CD14-positive monocyte (primary cell): ENCODE results near the gene CREB5. TPM values are rescaled to one million over a fixed set of nuclear protein-coding genes. Genes with fewer than 3 reads are reported as not detected.

Experiments used
- DNase-seq, 3 donors: peaks; one replicate each; pipeline ENCODE4 v3.0.0-alpha.2; 2011 to 2022
- H2AFZ ChIP-seq: 2 replicates; pipeline ENCODE4 v1.6.0; 2012; ENCODE audit warnings: mild to moderate bottlenecking, low read depth, low read length, inconsistent platforms; ENCODE audit not compliant: insufficient read depth, poor library complexity, severe bottlenecking
- H3K27ac ChIP-seq, 2 donors: 1 replicate in 1 of 2; 2 replicates in 1 of 2; pipeline ENCODE4 v1.5.1; 2012 to 2013; ENCODE audit warnings: low read length in 2 of 2, control low read depth in 1 of 2, inconsistent platforms in 1 of 2, low read depth in 1 of 2, mild to moderate bottlenecking in 1 of 2
- H3K27me3 ChIP-seq, 2 donors: one replicate each; pipeline versions ENCODE4 v1.6.0 to v1.6.1; 2011 to 2013; ENCODE audit warnings: low read length in 2 of 2; ENCODE audit not compliant: control insufficient read depth in 2 of 2, insufficient read depth in 2 of 2
- H3K36me3 ChIP-seq, 2 donors: replicated peaks in 1 of 2; 1 replicate in 1 of 2; 2 replicates in 1 of 2; pipeline versions ENCODE4 v1.5.1 to v1.6.1; 2012 to 2013; ENCODE audit warnings: low read length in 2 of 2, control low read depth in 1 of 2, inconsistent platforms in 1 of 2, mild to moderate bottlenecking in 1 of 2; ENCODE audit not compliant: insufficient read depth in 2 of 2, control insufficient read depth in 1 of 2
- H3K4me1 ChIP-seq, 2 donors: 1 replicate in 1 of 2; 2 replicates in 1 of 2; pipeline versions ENCODE4 v1.5.1 to v1.6.1; 2012 to 2013; ENCODE audit warnings: low read length in 2 of 2, control low read depth in 1 of 2, inconsistent platforms in 1 of 2, mild to moderate bottlenecking in 1 of 2, moderate library complexity in 1 of 2; ENCODE audit not compliant: insufficient read depth in 2 of 2, control insufficient read depth in 1 of 2
- H3K4me2 ChIP-seq: replicated peaks from 2 replicates; pipeline ENCODE3; 2012; ENCODE audit warnings: low read length, moderate library complexity, mild to moderate bottlenecking; ENCODE audit not compliant: poor library complexity, severe bottlenecking; ENCODE audit errors: extremely low read depth
- H3K4me3 ChIP-seq, 3 experiments: fragments of 200-600 bp in 1 of 3; sonication (generic) in 1 of 3; replicated peaks in 1 of 3; 1 replicate in 2 of 3; 2 replicates in 1 of 3; pipeline ENCODE4 v1.5.1; 2011 to 2013; ENCODE audit warnings: low read length in 3 of 3, mild to moderate bottlenecking in 3 of 3, control low read depth in 2 of 3, low read depth in 2 of 3, inconsistent platforms in 1 of 3, moderate library complexity in 1 of 3
- H3K79me2 ChIP-seq: 2 replicates; pipeline ENCODE4 v1.6.0; 2012; ENCODE audit warnings: mild to moderate bottlenecking, control low read depth, inconsistent platforms, low read length, moderate library complexity; ENCODE audit not compliant: insufficient read depth
- H3K9ac ChIP-seq: 2 replicates; pipeline ENCODE4 v1.6.0; 2017; ENCODE audit warnings: low read length, mild to moderate bottlenecking; ENCODE audit not compliant: insufficient read depth, poor library complexity, severe bottlenecking
- H3K9me3 ChIP-seq, 2 donors: replicated peaks in 1 of 2; 1 replicate in 1 of 2; 2 replicates in 1 of 2; pipeline versions ENCODE4 v1.5.1 to v1.6.1; 2012 to 2013; ENCODE audit warnings: low read length in 2 of 2, control low read depth in 1 of 2; ENCODE audit not compliant: control insufficient read depth in 1 of 2, insufficient read depth in 1 of 2
- H4K20me1 ChIP-seq: 2 replicates; pipeline ENCODE4 v1.6.0; 2012; ENCODE audit warnings: mild to moderate bottlenecking, low read length, control low read depth, moderate library complexity; ENCODE audit not compliant: insufficient read depth
- H3K27ac Mint-ChIP-seq, 7 donors: one replicate each; pipeline ENCODE4 v1.8.0; 2020; ENCODE audit warnings: mild to moderate bottlenecking in 7 of 7, mixed read lengths in 7 of 7, moderate library complexity in 6 of 7, inconsistent platforms in 2 of 7
- H3K27me3 Mint-ChIP-seq, 3 donors: one replicate each; pipeline ENCODE4 v1.8.0; 2021 to 2022; ENCODE audit warnings: low read depth in 3 of 3, mild to moderate bottlenecking in 3 of 3, mixed read lengths in 3 of 3, moderate library complexity in 3 of 3, inconsistent platforms in 1 of 3
- H3K36me3 Mint-ChIP-seq, 2 donors: one replicate each; pipeline ENCODE4 v1.8.0; 2020; ENCODE audit warnings: mixed read lengths in 2 of 2, inconsistent platforms in 1 of 2, mild to moderate bottlenecking in 1 of 2
- H3K4me1 Mint-ChIP-seq: one replicate; pipeline ENCODE4 v1.8.0; 2020; ENCODE audit warnings: mild to moderate bottlenecking, mixed read lengths
- H3K4me3 Mint-ChIP-seq, 2 donors: one replicate each; pipeline ENCODE4 v1.8.0; 2020; ENCODE audit warnings: mild to moderate bottlenecking in 2 of 2, mixed read lengths in 2 of 2, moderate library complexity in 1 of 2
- H3K9me3 Mint-ChIP-seq, 7 donors: one replicate each; pipeline ENCODE4 v1.8.0; 2020 to 2022; ENCODE audit warnings: mixed read lengths in 7 of 7, mild to moderate bottlenecking in 6 of 7, moderate library complexity in 6 of 7, inconsistent platforms in 2 of 7
- CTCF ChIP-seq: fragments of 200-600 bp; IDR thresholded peaks from one replicate; pipeline ENCODE4 v1.8.0; 2022; ENCODE audit warnings: antibody characterized with exemption, mild to moderate bottlenecking
- WGBS: methylation state at CpG from one replicate; pipeline ENCODE4 v1.1.5; 2013; ENCODE audit warnings: missing lambda C conversion rate; ENCODE audit not compliant: insufficient coverage; 5-methylcytosine and 5-hydroxymethylcytosine counted together
- intact Hi-C, 2 donors: fragments of 100-400 bp; cut with micrococcal nuclease; formaldehyde crosslinking; loops; one replicate each; pipeline versions ENCODE4 v1.15.0 to v1.15.1; 2023
- polyA plus RNA-seq, 3 donors: library from polyadenylated mRNA; depleted of rRNA in 1 of 3; unstranded in 2 of 3; stranded (reverse) in 1 of 3; fragments of 300-500 nt in 2 of 3; fragments of >200 nt in 1 of 3; fragmentation: Illumina TruSeq in 2 of 3; gene quantifications; 1 replicate in 2 of 3; 2 replicates in 1 of 3; pipeline ENCODE4 v1.2.3, GENCODE V29; 2012 to 2021

CREB5 gene
- polyA plus RNA-seq, 3 donors = 25.1 to 72.3 (median 44.2) TPM

GRCh38 chr7:28623105-28623730 lies 210.9 kb downstream of the CREB5 start:
- no peaks in the 10 kb centered on the region for H3K36me3 ChIP-seq
- DNase-seq = no peak
- peak overlapping the region in 1 of 7 donors; percentile 11 for H3K27ac Mint-ChIP-seq
- no peaks in the 10 kb centered on the region for H3K36me3 Mint-ChIP-seq
- H3K27ac ChIP-seq = no peak overlapping the region
- H3K4me1 ChIP-seq = peaks cover 11% of the 10 kb centered on the region in 2 donors
- H3K4me2 ChIP-seq = no peak overlapping the region
- peaks cover 0 to 3% (median 0%) of the 10 kb centered on the region in 3 donors for H3K27me3 Mint-ChIP-seq
- no peak overlapping the region for H3K4me3 ChIP-seq
- no peak overlapping the region for H2AFZ ChIP-seq
- no peaks in the 10 kb centered on the region for H3K27me3 ChIP-seq
- H3K9ac ChIP-seq = no peak overlapping the region
- intact Hi-C loops = loop anchor here in 1 of 2 donors (10.0 kb wide), 1 partner anchor 238 kb away; no protein-coding TSS in a partner anchor
- peaks cover 20% of the 10 kb centered on the region for H3K4me1 Mint-ChIP-seq
- H3K9me3 ChIP-seq = no peaks in the 10 kb centered on the region
- H3K79me2 ChIP-seq = no peaks in the 10 kb centered on the region
- WGBS = no CpG with 5 or more reads among the region's 5 CpGs
- H3K4me3 Mint-ChIP-seq = no peak overlapping the region
- H4K20me1 ChIP-seq = no peaks in the 10 kb centered on the region
- no peaks in the 10 kb centered on the region for H3K9me3 Mint-ChIP-seq
- TF ChIP-seq CTCF = no peak

GRCh38 chr7:28623863-28624262 lies 211.5 kb downstream of the CREB5 start:
- 67% methylated on average over 2 of the region's 5 CpGs for WGBS
- Histone ChIP-seq H3K4me2 (no peak overlapping the region), H3K27me3 (peaks cover 2 to 3% of the 10 kb centered on the region in 2 donors), H4K20me1 (no peaks in the 10 kb centered on the region), H2AFZ (no peak overlapping the region), H3K9me3 (no peaks in the 10 kb centered on the region), H3K36me3 (no peaks in the 10 kb centered on the region), H3K79me2 (no peaks in the 10 kb centered on the region), H3K4me3 (no peak overlapping the region), H3K9ac (no peak overlapping the region), H3K4me1 (peaks cover 11% of the 10 kb centered on the region in 2 donors), H3K27ac (no peak overlapping the region)
- Mint-ChIP-seq H3K4me1 (peaks cover 20% of the 10 kb centered on the region), H3K9me3 (no peaks in the 10 kb centered on the region), H3K36me3 (no peaks in the 10 kb centered on the region), H3K27me3 (peaks cover 0 to 6% (median 4%) of the 10 kb centered on the region in 3 donors), H3K4me3 (no peak overlapping the region), H3K27ac (no peak overlapping the region)
- no peak for TF ChIP-seq CTCF
- intact Hi-C loops = loop anchor here in 1 of 2 donors (10.0 kb wide), 1 partner anchor 239 kb away; no protein-coding TSS in a partner anchor
- no peak for DNase-seq
